ENCODE data around the gene CCL19.

DNA sequence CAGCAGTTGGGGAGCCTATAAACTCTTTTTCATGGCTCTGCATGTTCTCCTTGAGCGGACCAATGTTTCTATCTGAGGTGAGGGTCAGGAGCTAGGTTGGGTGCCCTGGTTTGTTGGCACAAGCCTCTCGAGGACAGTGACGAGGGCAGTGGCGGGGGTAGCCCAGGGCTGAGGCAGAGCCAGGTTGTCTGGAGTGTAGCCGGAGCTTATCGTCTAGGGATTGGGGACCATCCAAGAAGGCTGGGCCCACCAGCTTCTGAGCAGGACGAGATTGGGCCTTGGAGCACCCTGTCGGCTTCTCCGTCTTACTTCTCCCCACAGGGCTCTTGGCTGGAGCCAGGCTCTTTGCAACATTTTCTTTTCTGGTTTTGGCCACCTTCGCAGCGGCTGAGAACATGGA lies 32.1 kb upstream of the CCL19 start:
- no peak for TF ChIP-seq YY1 (IDR thresholded peaks at IDR 0.05; ENCODE audit: insufficient read depth, insufficient read length)
- TF ChIP-seq ZNF274 (IDR thresholded peaks at IDR 0.05; ENCODE audit: low read depth, low read length): no peak
